BJ (cell line): Measurements from ENCODE around the gene TXNRD2. TPM values are rescaled to one million over a fixed set of nuclear protein-coding genes. Genes with fewer than 3 reads are reported as not detected.
"Not testable (repeated sequence)": the region's sequence is repeated elsewhere in the genome, so short reads cannot be mapped to it uniquely, and the experiment has no call there.

Experiments used
- CTCF ChIA-PET: fragments of 350-600 bp; formaldehyde crosslinking; extraction: SDS; loops from one replicate; lab custom pipeline; 2021; ENCODE audit warnings: antibody characterized with exemption, inconsistent platforms; lab: Yijun Ruan, JAX
- POLR2A ChIA-PET: fragments of 300-600 bp; sonication (Branson Sonifier 250); formaldehyde crosslinking; extraction: SDS; loops from one replicate; lab custom pipeline; 2021; ENCODE audit warnings: antibody characterized with exemption; lab: Charles Lee
- DNase-seq: peaks from one replicate; pipeline ENCODE4 v3.0.0-alpha.2; 2011; ENCODE audit warnings: low read depth
- H3K27me3 ChIP-seq: 2 replicates; pipeline ENCODE4 v1.6.0; 2011; ENCODE audit warnings: low read length; ENCODE audit not compliant: control insufficient read depth, insufficient read depth
- H3K36me3 ChIP-seq: 2 replicates; pipeline ENCODE4 v1.5.1; 2011; ENCODE audit warnings: low read length; ENCODE audit not compliant: control insufficient read depth, insufficient read depth
- H3K4me3 ChIP-seq: 2 replicates; pipeline ENCODE4 v1.5.1; 2011; ENCODE audit warnings: low read depth, mild to moderate bottlenecking, control low read depth, low read length
- CTCF ChIP-seq: IDR thresholded peaks from 2 replicates; pipeline ENCODE4 v1.5.1; 2011; ENCODE audit warnings: low read depth, mild to moderate bottlenecking, control low read depth, inconsistent platforms, low read length, moderate library complexity; ENCODE audit not compliant: insufficient read depth
- polyA plus RNA-seq: library from polyadenylated mRNA; depleted of rRNA; stranded (reverse); fragments of >200 nt; gene quantifications from 2 replicates; pipeline ENCODE4 v1.2.3, GENCODE V29; 2011

Gene TXNRD2
- polyA plus RNA-seq, 1 experiment: 28.5 TPM

- CTCF ChIA-PET: interaction anchor here (3.7 kb wide), 1 partner anchor 109 kb away, joined by 13 read pairs; no protein-coding TSS in a partner anchor
- POLR2A ChIA-PET: interaction anchor here (0.6 kb wide), 1 partner anchor 1756 kb away, joined by 3 read pairs; no protein-coding TSS in a partner anchor
- TF ChIP-seq CTCF: no peak
These were observed 101.6 kb downstream of the TXNRD2 start for GRCh38 chr22:19840059-19840458.

GRCh38 chr22:19837915-19838314 lies 103.7 kb downstream of the TXNRD2 start:
- TF ChIP-seq CTCF: no peak
- Histone ChIP-seq H3K27me3 (no peaks in the 10 kb centered on the region), H3K4me3 (no peak overlapping the region), H3K36me3 (no peaks in the 10 kb centered on the region)
- ChIA-PET POLR2A (no interaction called here), CTCF (no interaction called here)
- no peak for DNase-seq

More at GRCh38 chr22:19840059-19840458, 101.6 kb downstream of the TXNRD2 start:
- no peak for DNase-seq
- Histone ChIP-seq H3K36me3 (no peaks in the 10 kb centered on the region), H3K27me3 (no peaks in the 10 kb centered on the region), H3K4me3 (no peak overlapping the region)

- Histone ChIP-seq H3K4me3 (no peak overlapping the region), H3K36me3 (no peaks in the 10 kb centered on the region), H3K27me3 (no peaks in the 10 kb centered on the region)
- no peak for TF ChIP-seq CTCF
- no peak for DNase-seq
- CTCF ChIA-PET: no interaction called here
- POLR2A ChIA-PET: no interaction called here
These were observed 105.1 kb downstream of the TXNRD2 start for GRCh38 chr22:19836512-19836911.

- no peak for TF ChIP-seq CTCF
- Histone ChIP-seq H3K4me3 (no peak overlapping the region), H3K27me3 (no peaks in the 10 kb centered on the region), H3K36me3 (no peaks in the 10 kb centered on the region)
- DNase-seq: no peak
- ChIA-PET CTCF (interaction anchor here (0.6 kb wide), 1 partner anchor 34 kb away, joined by 3 read pairs; no protein-coding TSS in a partner anchor), POLR2A (no interaction called here)
These were observed 107.0 kb downstream of the TXNRD2 start for GRCh38 chr22:19834599-19834998.

DNA sequence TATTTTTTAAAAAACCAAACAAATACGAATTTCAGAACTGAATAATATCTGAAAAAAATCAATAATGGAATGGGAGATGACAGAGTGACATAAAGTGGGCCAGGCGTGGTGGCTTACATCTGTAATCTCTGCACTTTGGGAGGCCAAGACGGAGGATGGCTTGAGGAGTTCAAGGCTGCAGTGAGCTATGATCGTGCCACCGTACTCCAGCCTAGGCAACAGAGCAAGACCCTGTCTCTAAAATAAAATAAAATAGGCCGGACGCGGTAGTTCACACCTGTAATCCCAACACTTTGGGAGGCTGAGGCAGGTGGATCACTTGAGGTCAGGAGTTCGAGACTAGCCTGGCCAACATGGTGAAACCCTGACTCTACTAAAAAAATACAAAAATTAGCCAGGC lies 108.3 kb downstream of the TXNRD2 start:
- DNase-seq, H3K4me3 ChIP-seq, H3K36me3 ChIP-seq, H3K27me3 ChIP-seq, POLR2A ChIA-PET: not testable (repeated sequence)
- CTCF ChIA-PET: interaction anchor here (1.4 kb wide), 1 partner anchor 10 kb away, joined by 4 read pairs; no protein-coding TSS in a partner anchor

- ChIA-PET POLR2A (no interaction called here), CTCF (interaction anchor here (0.8 to 1.4 kb wide), 3 partner anchors 10 to 115 kb away, joined by 3 to 4 read pairs (median 4); no protein-coding TSS in a partner anchor)
- H3K4me3 ChIP-seq: no peak overlapping the region
- no peaks in the 10 kb centered on the region for H3K36me3 ChIP-seq
- TF ChIP-seq CTCF: no peak
- no peak for DNase-seq
- no peaks in the 10 kb centered on the region for H3K27me3 ChIP-seq
These were observed 109.0 kb downstream of the TXNRD2 start for GRCh38 chr22:19832476-19833108.

- ChIA-PET CTCF (interaction anchor here (0.8 to 1.4 kb wide), 3 partner anchors 11 to 116 kb away, joined by 3 to 4 read pairs (median 4); no protein-coding TSS in a partner anchor), POLR2A (interaction anchor here (1.0 kb wide), 1 partner anchor 21 kb away, joined by 3 read pairs; no protein-coding TSS in a partner anchor)
- H3K36me3 ChIP-seq, H3K4me3 ChIP-seq, H3K27me3 ChIP-seq, DNase-seq: not testable (repeated sequence)
These were observed 109.6 kb downstream of the TXNRD2 start for GRCh38 chr22:19831979-19832378.
